Activated gamma-delta T cell treated with Interleukin-2 at 50 U/mL for 16 hours (primary cell): ENCODE data around the gene TRAF2.
"Not testable (repeated sequence)": the region's sequence is repeated elsewhere in the genome, so short reads cannot be mapped to it uniquely, and the experiment has no call there.

Experiments used
- DNase-seq: peaks from one replicate; pipeline ENCODE4 v3.0.0-alpha.2; 2020

TRAF2 gene

GRCh38 chr9:136885950-136886578 is at the start of gene TRAF2:
Gene TRAF2 (plus strand): TSS chr9:136886516. CDS start chr9:136898741, 12,225 bp downstream.
- DNase-seq: peak; percentile 97

GRCh38 chr9:136837146-136837855 is 49.0 kb upstream of the TRAF2 start:
- DNase-seq: no peak

- not testable (repeated sequence) for DNase-seq
These were observed 48.4 kb upstream of the TRAF2 start for GRCh38 chr9:136837856-136838277.

GRCh38 chr9:136838314-136839228 is 47.7 kb upstream of the TRAF2 start:
- no peak for DNase-seq

- no peak for DNase-seq
These were observed 46.8 kb upstream of the TRAF2 start for GRCh38 chr9:136839229-136840139.

GRCh38 chr9:136840140-136840876 is 46.0 kb upstream of the TRAF2 start:
- DNase-seq: no peak

GRCh38 chr9:136840877-136841645 is 45.3 kb upstream of the TRAF2 start:
- DNase-seq: no peak

GRCh38 chr9:136841646-136842379 is 44.5 kb upstream of the TRAF2 start:
- DNase-seq: not testable (repeated sequence)

- DNase-seq: peak; percentile 77
These were observed 43.9 kb upstream of the TRAF2 start, which contains the start of gene AJM1 for GRCh38 chr9:136842380-136842948. Gene AJM1 (plus strand): TSS chr9:136842478. CDS start chr9:136844415, 1,937 bp downstream.

- DNase-seq: not testable (repeated sequence)
These were observed 43.0 kb upstream of the TRAF2 start for GRCh38 chr9:136843159-136843800.

- DNase-seq: peak; percentile 56
These were observed 42.2 kb upstream of the TRAF2 start for GRCh38 chr9:136843801-136844740.

- DNase-seq: no peak
These were observed 41.4 kb upstream of the TRAF2 start for GRCh38 chr9:136844761-136845464.

- no peak for DNase-seq
These were observed 40.7 kb upstream of the TRAF2 start for GRCh38 chr9:136845465-136846260.

- DNase-seq: no peak
These were observed 39.8 kb upstream of the TRAF2 start for GRCh38 chr9:136846376-136847087.

GRCh38 chr9:136847088-136847825 is 39.1 kb upstream of the TRAF2 start:
- no peak for DNase-seq
